GM21390 (cell line): Measurements from ENCODE around the gene ITGA2.

Source experiments
- ATAC-seq: cut with Tn5 transposase; IDR thresholded peaks from one replicate; pipeline ENCODE4 v1.9.1; 2021; ENCODE audit not compliant: unreplicated experiment

Gene ITGA2

DNA sequence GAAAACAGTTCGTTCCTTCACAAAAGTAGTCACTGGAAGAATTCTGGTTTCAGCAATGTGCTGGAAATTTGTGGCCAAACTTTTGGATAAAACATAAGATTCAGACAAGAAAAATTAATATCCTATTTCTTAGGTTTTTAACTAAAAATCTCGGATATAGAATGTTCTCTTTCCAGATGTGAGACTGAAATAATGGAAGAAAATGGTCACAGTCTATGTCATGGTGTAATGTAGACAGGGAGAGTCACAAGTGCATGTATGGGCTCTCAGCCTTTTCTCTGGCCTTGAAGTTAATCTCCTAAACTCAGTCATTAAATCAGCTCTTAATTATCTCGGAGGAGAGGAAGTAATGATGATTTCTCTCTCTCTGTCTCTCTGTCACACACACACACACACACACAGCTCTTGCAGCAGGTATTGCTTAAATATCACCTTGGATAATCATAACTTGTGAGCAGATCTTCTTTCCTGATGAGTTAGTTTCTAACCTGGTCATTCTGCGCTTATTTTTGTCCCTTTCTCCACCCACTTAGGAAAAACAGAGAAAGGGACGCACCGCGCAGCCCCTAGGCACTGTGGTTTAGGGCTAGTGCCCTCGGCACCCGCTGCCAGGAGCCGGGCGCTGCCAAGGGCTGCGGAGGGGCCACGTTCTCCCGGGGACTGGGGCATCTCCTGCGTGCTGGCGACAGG is 672 bp upstream of the ITGA2 start:
- peak; percentile 12 for ATAC-seq

DNA sequence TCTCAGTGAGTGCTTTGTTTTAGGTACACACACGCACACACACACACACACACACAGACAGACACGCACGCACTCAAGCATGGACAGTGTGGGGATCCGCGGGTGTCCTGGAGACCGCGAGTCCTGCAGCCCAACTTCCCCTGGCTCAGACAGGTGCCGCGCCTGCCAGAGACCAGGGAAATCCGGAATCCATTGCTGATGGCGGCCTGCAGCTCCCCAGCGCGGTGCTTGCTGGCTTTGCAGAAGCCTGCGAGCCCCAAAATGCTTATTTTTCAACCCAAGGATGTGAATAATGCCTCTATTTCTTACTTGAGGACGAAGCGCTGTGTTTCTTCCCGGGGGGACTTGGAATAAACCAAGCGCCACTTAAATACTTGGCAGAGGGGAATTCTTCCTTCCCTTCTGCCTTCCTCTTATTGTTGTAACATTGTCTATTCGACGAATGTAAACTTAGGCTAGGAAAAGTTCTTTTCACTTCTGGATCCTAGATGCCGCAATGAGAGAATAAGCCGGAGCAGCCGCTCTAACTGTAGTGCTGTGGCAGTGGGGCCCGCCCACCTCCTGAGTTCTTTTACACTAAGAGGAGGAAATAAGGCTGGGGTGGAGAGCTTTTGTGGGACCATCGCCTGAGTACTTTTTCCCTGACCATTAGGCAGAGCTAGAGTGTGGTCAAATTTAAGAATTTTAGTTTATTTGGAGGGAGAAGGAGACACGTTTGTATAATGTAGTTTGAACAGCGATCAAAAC is 802 bp downstream of the ITGA2 start:
- ATAC-seq = no peak

DNA sequence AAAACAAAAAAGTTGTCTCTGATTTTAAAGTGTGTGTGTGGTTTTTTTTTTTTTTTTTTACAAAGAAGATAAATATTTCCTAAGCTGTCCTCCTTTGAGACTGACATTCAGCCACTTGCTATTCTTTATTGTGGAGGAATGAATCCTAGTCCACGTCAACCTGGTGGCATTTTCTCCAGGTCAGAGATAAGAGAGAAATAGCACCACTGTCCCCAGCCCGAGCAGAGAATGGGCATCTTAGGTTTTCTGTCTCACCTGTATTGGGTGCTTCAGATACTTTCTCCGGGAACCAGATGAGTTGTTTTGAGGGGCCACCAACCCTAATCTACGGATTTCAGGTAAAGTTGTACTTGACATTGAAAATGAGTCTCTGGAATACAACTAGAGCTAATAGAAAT is 1.4 kb downstream of the ITGA2 start:
- no peak for ATAC-seq

DNA sequence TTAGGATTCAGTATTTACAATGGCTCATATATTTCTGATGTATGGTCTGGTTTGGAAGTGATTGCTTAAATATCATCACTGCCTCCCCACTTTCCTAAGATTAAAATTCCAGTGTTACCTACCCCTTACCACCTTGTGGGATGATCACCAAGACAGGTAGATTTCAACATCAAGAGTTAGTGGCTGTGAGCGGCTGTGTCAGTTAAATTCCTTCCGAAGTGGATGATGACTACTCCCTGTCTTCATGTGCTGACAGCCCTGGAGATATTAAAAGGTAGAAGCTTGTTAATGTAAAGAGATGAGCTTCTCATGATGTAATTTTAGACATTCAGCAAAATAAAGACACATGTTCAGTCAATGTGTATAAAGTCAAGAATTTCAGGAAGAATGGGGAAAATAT is 4.2 kb downstream of the ITGA2 start:
- no peak for ATAC-seq

DNA sequence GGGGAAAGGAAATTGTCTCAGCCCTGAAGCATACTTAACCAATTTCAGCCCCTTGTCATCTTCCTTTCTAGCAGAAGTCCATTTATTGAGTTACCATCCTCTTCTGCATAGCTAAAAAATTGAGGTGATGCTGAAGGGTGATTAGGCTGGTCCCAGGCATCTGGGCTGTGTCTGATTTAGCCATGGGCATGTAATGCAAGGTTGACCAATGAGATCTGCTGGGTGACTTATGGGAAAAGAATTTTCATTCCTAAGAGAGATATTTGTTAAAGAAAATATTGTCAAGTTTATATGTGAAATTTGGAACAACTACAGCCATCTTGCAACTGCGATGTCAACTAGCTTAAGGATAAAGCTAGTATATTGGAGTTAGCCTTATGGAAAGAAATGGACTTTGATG is 5.1 kb downstream of the ITGA2 start:
- no peak for ATAC-seq

DNA sequence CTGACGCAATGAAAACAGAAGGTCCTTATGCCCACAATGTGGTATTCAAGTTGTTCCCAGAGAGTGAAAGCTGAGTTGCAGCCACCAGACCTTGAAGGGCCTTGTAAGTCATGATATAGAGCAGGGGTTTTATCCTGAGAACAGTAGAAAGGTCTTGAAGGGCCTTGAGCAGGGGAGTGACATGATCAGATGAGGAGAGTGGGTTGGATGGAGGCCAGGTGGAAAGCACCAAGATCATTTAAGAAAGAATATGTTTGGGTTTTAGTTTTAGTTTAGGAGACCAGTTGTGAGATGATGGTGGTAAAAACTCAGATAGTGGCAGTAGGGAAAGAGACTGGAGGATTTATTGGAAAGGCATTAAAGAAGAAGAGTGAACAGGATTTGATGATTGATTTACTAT is 5.9 kb downstream of the ITGA2 start:
- peak; percentile 53 for ATAC-seq

DNA sequence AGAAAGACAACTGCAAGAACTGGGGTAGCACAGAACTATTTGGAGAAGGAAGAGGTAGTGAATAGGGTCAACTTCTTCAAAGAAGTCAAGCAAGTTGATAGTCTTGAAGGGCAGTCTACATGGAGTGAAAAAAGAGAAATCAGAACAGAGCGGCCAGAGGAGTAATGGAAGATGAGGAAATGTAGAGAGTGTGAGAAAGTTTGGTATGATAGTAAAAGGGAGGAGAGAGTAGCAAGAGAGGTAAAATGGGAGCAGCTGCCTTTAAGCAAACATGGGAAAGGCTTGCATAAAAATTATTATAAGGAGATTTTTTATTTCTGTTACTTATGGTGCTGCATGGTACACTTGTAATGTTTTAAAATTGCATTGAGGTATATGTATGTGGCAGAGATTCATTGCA is 6.8 kb downstream of the ITGA2 start:
- ATAC-seq = no peak

DNA sequence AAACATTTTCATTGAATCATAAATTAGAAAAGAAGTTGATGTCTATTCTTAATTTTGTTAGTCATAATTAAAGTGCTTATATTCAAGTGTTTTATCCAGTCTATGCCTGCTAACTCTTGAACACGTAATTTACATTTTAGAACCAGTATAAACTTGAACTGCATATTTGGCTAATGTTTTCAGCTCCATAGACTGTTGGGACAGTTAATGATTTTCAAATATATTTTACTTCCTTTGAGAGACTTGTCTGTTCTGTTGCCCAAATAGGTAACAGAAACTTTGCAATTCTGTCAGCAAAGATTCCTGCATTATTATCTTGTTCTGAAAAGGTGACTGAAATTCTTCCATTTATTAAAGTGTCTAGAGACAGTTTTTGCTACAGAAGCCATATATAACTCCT is 7.8 kb downstream of the ITGA2 start:
- no peak for ATAC-seq

DNA sequence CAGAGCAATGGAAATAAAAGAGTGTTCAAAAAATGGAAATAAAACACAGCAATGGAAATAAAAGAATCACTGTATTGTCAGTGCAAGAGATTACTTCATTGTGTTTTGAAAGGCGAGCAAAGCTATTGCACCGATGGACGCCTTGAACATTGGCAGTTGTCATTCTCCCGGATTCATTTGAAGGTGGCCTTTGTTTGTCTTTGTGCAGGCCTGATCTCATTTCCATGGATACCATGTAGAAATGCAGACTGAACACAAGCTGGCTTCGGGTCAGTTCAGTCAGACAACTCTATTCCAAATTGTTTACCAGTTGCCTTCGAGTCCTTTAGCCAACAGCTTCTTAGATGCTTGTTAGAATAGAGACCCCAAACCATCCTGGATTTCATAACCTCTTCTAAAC is 8.3 kb downstream of the ITGA2 start:
- ATAC-seq = no peak

DNA sequence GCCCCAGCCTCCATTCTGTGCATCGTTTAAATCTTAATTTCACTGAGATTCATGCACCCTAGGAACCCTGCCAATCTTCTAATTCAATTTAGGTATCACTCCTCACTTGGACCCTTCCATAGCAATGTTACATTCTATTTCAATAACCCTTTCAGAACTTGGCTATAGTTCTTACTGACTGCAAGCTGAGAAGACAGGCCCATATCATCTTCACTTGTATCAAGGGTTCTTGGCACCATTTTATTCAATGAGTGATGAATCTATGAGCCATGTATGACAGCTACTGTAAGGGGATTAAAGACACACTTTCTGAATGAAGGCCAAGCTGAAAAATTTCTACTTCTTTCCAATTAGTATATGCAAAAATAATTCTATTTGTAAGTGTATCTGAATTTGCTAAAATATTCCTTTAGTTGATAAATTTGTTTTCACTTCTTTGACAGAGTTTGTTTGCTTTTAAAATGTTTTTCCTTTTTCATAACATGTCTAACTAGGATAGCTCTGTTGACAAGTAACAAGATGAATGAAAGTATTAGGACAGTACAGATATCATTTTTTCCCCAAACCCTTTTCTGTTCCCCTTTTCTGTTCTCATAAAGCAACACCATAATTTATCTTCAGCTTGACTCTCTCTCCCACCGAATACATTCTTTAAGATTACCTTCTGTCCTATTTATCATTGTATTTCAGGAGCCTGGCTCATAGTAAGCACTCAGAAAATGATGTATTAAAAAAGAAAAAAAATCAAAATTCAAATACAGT is 9.6 kb downstream of the ITGA2 start:
- ATAC-seq = no peak

DNA sequence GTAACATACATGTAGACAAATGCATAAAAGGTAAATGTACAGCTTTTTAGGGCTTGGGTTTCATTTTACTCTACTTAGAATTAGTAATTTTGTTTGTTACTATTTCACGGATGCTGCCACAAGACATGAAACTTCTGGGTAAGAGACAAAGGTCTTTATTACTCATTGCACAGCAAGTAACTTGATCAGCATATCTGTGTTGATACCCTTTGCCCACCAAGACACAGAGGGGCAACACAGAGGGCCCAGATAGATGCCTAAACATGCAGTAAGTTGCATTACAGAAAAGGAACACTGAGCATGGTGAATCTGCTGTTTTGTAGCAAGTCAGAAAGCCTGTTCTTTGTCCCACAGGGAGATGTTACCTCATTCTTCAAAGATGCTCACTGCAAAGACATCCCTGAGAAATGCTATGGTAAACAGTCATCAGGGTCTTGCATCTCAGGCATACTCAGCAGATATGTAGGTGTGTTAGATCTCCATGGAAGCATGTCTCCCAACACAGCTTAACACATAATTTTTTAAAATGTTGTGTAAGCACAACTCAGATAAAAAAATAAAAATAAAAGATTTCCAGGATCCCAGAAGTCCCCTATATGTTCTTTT is 10.3 kb downstream of the ITGA2 start:
- ATAC-seq = no peak

DNA sequence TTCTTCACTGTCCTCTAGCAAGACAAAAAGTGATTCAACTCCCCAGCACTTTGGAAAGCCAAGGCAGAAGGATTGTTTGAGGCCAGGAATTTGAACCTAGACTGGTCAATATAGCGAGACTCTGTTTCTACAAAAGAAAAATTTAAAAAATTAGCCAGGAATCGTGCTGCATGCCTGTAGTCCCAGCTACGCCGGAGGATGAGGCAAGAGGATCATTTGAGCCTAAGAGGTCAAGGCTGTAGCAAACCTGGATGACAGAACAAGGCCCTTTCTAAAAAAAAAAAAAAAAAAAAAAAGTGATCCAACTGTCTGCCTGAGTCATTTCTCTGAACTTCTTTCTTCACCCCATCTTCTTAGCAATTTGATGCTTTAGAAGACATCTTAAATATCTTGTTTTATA is 12.4 kb downstream of the ITGA2 start:
- ATAC-seq = no peak

DNA sequence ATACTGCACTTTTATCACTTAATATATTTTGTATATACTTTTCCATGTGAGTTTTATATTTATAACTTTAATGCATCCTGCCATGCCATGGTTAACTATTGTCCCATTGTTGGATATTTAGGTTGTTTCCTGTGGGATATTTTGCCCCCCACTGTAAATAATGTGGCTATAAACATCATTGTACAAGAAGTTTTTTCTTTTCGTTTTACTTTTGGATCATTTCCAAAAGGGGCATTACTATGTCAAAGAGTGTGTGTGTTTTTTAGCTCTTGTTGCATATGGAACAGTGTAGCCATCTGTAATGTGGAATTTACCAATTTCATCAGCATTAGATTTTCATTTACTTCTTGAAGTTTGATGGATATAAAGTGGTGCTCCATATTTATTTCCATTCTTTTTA is 13.3 kb downstream of the ITGA2 start:
- no peak for ATAC-seq

DNA sequence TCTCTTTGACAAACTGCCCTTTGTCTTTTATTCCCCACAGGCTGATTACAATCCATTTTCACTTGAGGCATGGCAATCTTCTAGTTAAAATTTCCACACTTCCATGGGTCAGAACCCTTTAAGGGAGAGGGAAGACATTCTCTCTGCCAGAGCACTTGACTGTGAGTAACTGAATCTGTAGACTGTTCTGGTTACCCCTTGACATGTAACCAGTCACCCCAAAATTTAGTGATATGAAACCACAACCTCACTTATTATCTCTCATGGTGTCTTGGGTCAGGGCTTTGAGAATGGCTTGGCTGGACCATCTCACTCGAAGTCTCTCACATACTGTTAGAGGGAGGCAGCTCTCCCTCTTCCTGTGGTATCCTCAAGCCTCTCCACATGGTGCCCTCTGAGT is 14.0 kb downstream of the ITGA2 start:
- no peak for ATAC-seq

DNA sequence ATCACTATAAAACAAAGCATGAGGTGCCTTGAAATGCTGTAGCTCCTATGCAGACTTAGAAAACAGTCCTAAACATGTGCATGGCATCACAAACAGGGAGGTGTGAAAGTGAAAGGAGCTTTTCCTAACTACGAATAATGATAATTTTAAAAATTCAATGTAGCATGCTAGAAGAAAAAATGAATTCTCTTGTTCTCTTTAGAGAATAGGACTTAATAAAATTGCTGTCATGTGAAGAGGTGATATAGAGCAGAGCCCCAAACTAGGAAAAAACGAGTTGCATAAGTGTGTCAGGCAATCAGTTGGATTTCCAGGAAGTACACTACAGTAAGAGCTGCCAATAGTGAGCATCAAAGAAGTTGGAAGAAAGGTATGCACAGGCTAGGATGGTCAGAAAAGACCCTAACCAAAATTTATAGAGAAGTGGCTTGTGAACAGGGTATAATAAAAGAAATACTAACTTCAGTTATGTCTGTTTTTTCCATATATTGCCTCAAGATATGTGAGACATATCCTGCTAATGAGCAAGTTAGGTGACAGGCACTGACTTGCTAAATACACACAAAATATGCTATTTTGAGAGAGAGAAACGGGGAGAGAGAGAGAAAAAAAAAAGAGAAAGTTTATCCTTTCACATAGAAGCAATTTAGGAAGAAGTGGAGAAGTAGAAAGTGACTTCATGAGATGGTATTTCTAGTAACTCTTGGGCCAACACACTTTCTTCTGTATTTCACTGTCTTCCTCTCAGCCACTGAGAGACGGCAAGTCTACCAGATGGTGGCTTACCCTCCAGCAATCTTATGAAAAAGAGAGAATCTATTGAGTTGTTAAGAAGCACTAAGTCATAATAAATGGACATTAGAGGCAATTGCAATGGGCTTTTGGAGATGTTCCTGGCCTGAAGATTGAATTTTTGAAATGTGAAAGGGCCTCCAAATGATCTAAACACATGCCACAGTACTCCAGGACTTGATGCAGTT is 18.0 kb downstream of the ITGA2 start:
- no peak for ATAC-seq

DNA sequence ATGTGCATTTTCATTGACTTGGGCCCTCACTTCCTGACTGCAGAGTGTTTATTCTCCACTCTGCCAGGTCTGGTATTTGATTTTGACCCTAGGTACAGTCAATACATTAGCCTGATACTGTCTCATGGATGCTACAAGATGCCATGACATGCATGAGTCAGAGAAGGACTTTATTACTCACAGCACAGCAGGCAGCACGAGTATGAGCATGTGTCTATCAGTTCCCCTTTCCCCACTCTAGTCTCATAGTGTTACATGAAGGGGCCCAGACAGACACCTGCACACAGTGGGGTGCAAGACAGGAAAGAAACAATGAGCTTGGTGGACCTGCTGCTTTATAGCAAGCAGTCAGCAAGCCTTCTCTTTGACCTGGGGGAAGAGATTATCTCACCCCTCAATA is 19.6 kb downstream of the ITGA2 start:
- peak; percentile 96 for ATAC-seq

DNA sequence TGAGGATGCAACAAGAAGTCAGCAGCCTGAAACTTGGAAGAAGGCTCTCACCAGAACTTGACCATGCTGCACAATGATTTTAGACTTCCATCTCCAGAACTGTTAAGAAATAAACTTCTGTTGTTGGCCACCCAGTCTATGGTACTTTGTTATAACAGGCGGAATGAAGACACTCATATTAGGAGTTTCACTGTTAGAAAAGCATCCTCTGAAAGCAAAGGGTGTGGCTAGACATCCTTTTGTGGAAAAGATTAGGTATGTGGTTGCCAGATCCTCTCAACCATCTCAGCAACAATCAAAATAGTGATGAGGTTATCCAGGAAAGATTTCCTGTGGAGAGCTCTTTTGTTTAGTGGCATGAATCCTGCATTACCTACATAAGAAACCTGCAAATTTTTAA is 20.7 kb downstream of the ITGA2 start:
- ATAC-seq = no peak

DNA sequence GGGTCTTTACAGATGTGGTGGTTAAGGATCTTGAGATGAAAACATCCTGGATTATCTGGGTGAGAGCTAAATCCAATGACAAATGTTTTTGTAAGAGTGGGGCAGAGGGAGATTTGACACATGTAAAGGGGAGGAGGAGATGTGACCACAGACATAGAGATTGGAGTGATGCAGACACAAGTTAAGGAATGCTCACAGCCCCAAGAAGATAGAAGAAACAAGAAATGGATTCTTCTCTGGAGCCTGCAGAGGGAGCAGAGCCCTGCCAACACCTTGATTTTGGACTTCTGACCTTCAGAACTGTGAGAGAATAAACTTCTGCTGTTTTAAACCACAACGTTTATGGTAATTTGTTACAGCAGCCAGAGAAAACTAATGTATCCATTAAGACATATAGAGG is 21.7 kb downstream of the ITGA2 start:
- no peak for ATAC-seq

DNA sequence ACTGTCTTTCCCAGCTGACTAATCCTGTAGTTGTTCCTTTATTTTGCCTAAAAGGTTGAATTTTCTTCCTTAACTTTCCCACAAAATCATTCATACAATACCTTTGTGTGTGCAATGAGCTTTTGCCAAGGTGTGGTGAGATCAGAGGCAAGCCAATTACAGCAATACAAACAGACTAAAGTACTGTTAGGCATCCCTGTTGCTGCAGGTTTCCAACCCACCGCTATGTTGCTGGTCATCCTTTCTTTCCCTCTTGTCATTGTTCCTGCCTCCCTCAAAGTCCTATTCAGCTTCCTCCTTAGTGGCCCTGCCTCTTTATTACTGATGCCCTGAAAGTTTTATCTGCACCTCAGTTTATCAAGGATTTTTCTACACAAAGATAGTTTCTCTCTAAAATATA is 22.1 kb downstream of the ITGA2 start:
- no peak for ATAC-seq

DNA sequence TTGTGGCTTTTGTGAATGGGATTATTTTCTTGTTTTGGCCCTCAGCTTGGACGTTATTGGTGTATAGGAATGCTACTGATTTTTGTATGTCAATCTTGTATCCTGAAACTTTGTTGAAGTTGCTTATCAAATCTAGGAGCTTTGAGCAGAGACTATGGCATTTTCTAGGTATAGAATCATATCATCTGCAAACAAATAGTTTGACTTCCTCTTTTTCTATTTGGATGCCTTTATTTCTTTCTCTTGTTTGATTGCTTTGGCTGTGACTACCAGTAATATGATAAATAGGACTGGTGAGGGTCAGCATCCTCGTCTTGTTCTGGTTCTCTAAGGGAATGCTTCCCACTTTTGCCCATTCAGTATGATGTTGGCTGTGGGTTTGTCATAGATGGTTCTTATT is 24.7 kb downstream of the ITGA2 start:
- no peak for ATAC-seq

DNA sequence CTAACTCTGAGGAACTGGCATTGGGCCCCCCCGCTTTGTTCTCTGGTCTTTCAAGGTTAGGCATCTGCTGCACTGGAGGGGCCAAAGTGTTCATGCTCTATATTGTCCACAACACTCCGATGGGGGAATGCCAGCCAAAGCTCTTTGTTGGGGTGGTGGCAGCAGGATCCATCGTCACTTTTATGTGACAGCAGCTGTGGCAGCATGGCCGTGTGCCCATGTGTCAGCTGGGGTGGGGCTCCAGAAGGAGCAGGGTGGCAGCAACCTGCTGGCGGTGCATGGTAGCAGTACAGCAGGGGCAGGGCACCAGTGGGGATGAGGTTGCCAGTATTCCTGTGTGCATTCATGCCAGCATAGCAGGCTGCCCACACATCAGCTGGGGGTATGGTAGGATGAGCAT is 28.2 kb downstream of the ITGA2 start:
- no peak for ATAC-seq
